ENCODE data around the gene DAZ1.
"Not testable (repeated sequence)": the region's sequence is repeated elsewhere in the genome, so short reads cannot be mapped to it uniquely, and the experiment has no call there.

The DAZ1 gene

DNA sequence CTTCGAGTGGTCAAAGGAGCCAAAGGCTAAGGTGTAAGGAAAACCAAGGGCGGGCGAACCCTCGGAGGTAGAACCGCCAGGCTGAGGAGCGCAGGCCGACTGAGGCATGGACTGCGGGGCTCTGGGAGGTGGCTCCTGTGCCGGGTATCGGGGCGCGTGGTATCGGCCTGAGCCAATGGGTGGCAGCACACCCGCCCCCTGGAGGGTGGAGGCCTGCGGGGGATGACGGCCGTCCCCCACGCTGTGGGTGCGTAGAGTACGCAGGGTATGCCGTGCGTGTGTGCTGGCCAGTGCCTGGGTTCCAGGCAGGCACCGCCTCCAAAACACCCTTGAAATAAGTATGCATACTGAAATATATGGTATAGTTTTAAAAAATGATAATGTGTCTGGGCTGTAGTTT, at the start of gene DAZ1:
Gene DAZ1 (minus strand): TSS at position 101 of the 400 bp plus-strand sequence. CDS start 208 bp downstream, outside the sequence.
- not testable (repeated sequence) for DNase-seq

- not testable (repeated sequence) for DNase-seq
These were observed 20.4 kb upstream of the DAZ1 start, which contains the start of gene DAZ2 for GRCh38 chrY:23219233-23219632. DAZ2 (plus strand) TSS chrY:23219533; CDS start chrY:23219741, 208 bp downstream.

DNA sequence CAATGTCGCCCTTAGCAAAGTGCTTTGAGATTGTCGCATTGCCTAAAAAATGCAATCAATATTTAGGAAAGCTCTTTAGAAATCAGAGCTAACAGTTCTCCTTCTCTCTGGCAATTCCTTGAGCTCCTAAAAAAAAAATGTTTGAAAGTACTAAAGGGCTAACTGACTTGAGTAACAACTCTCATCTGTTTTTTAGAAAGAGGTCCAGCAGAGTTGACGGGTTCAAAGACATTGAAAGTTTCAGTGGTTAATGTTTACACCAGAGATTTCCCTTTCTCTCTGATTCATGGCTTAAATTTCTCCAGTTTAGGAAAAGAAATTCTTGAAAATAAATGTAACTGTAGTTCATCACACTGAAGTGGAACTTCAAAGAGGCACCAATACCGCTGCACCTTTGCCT, 11.9 kb upstream of the DAZ1 start:
- not testable (repeated sequence) for DNase-seq

DNA sequence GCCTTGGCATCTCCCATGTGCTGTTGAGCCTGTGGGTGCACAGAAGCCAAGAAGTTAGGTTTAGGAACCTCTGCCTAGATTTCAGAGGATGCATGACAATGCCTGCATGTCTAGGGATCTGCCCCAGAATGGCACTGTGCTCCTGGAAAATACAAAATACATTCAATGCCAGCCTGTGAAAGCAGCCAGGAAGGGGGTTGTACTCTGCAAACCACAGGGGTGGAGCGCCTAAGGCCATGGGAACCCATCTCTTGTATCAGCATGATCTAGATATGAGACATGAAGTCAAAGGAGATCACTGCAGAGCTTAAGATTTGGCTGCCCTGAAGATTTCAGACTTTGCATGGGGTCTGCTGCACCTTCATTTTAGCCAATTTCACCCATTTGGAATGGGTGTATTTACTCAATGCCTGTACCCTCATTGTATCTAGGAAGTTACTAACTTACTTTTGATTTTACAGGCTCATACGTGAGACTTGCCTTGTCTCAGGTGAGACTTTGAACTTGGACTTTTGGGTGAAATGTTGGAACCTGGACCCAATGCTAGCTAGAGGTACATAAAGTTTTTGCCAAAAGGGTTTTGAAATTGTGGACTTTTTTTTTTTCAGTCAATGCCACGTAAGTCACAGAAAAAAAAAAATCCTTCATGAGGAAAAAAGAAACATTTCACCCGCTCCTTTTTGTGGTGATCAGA, 11.1 kb upstream of the DAZ1 start:
- not testable (repeated sequence) for DNase-seq

DNA sequence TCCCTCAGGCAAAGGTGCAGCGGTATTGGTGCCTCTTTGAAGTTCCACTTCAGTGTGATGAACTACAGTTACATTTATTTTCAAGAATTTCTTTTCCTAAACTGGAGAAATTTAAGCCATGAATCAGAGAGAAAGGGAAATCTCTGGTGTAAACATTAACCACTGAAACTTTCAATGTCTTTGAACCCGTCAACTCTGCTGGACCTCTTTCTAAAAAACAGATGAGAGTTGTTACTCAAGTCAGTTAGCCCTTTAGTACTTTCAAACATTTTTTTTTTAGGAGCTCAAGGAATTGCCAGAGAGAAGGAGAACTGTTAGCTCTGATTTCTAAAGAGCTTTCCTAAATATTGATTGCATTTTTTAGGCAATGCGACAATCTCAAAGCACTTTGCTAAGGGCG, 8.6 kb upstream of the DAZ1 start:
- DNase-seq = not testable (repeated sequence)

All from right forelimb (tissue), 1 donor.